Measurements from ENCODE around the gene CFAP77.

The CFAP77 gene

DNA sequence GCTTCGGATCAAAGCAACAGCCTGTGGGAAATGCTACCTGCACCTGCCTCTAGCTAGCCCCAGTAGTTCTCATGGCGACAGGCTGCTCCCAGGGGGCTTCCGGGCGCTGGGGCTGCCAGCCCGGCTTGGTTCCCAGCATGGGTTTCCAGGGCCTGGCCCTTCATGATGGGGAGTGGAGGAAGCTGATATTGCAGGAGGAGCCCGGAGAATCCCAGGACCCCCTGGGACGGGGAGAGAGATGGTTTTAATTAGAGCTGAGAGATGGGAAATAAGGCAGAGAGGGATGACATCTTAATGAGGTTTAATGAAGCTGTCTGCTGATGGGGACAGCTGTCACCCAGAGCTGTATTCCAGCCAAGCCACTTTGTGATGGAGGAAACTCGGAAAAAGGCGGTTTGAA lies 78.6 kb downstream of the CFAP77 start:
- no peak for DNase-seq (ENCODE audit: low read depth, low spot score)

DNA sequence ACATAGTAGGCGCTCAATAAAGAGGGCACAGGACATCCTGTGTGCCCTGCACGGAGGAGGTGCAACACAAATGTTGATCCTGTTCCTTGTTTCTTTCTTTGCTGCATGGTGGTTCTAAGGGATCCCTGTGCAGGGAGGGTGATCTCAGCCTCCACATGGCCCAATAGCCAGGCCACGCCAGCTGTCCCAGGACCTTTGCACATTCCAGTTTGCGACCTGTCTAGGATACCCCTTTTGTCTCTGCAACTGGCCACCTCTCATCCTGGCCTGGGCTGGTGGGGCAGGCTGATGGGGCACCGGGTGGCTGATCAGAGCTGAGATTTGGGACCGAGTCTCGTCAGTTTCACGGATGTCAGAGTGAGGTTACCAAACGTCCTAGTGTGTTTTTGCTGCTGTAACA lies 79.5 kb downstream of the CFAP77 start:
- no peak for DNase-seq (ENCODE audit: low read depth, low spot score)

GRCh38 chr9:132494857-132495256 lies 84.8 kb downstream of the CFAP77 start:
- DNase-seq (ENCODE audit: low read depth, low spot score) = no peak

DNA sequence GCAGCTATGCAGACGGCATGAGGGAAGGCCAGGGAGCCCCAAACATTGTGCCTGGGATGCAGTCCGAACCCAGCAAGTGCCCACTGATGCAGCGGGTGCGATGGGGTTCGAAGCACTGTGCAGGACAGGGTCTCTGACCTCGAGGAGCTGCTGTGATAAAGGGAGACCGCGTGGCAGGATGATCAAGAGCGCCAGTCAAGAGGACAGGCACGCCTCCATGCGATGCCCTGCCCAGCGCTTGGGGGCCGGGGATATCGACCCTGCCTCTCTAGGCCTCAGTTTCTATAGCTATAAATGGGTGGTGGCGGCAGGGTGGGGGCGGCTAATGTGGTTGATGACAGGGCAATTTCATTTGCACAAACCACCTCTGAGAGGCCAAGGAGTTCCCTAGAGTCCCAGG lies 87.7 kb downstream of the CFAP77 start:
- no peak for DNase-seq (ENCODE audit: low read depth, low spot score)

DNA sequence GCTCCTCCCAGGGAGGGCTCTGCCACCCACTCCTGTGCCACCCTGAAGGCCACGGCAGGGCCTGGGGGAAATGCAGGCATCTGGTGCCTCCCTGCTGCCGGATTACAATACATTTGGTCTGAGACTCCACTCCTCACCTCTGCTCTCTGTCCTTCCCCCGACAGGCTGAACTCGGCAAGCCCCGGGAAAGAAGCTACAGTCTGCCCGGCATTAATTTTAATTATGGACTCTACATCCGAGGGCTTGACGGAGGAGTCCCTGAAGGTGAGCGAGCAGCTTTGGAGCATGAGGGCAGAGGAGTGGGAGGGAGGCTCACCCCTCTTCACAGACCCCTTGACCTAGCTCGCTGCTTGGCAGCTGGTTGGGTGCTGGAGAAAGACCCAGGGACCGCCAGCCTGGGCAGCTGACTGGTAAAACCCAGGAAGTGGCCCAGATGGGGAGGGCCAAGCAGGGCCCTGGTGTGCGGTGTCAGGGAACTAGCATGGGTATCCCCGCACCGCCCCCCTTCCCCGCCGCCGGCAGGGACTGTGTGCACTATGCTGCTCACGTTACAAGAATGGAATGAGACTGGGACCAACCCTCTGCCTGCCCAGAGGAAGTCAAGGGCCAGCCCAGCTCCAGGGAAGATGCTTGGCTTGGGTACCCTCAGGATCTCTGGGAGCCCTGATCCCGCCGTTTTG lies 88.7 kb downstream of the CFAP77 start:
- peak; percentile 39 for DNase-seq (ENCODE audit: low read depth, low spot score)

DNA sequence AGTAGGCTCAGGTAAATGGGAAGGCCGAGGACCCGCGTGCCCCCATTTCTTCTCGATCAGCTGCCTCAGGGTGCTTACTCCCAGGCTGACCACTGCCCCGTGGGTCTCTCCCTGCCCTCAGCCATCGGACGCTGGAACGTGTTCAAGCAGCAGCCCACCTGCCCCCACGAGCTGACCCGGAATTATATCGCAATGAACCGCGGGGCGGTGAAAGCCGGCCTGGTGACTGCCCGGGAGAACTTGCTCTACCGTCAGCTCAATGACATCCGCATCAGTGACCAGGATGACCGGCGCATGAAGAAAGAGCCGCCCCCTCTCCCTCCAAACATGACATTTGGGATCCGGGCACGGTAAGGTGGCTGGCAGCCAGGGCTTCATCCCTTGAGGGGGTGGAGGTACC lies 89.2 kb downstream of the CFAP77 start:
- no peak for DNase-seq (ENCODE audit: low read depth, low spot score)

GRCh38 chr9:132500193-132500592 lies 90.2 kb downstream of the CFAP77 start:
- DNase-seq (ENCODE audit: low read depth, low spot score) = no peak

- no peak for DNase-seq (ENCODE audit: low read depth, low spot score)
Measured at GRCh38 chr9:132502480-132502879, 92.5 kb downstream of the CFAP77 start.

- no peak for DNase-seq (ENCODE audit: low read depth, low spot score)
Measured at GRCh38 chr9:132503116-132503515, 93.1 kb downstream of the CFAP77 start.

DNA sequence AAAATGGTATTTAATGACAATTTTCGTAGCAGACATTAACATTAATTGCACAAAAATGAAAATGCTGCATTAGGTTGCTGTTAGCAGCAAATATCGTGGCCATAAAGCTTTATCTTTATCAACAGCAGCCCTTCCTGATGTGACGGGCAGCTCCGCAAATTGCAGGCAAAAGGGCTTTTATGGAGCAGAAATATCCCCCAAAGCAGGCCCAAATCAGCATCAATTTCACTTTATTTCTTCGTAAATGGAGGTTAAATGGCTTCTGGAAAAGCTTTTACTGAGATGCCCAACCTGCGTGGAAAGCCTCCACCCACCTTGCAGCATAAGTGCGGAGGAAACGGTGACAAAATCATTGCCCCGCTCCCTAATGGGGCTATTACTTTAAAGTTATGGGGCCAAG lies 94.5 kb downstream of the CFAP77 start:
- no peak for DNase-seq (ENCODE audit: low read depth, low spot score)

DNA sequence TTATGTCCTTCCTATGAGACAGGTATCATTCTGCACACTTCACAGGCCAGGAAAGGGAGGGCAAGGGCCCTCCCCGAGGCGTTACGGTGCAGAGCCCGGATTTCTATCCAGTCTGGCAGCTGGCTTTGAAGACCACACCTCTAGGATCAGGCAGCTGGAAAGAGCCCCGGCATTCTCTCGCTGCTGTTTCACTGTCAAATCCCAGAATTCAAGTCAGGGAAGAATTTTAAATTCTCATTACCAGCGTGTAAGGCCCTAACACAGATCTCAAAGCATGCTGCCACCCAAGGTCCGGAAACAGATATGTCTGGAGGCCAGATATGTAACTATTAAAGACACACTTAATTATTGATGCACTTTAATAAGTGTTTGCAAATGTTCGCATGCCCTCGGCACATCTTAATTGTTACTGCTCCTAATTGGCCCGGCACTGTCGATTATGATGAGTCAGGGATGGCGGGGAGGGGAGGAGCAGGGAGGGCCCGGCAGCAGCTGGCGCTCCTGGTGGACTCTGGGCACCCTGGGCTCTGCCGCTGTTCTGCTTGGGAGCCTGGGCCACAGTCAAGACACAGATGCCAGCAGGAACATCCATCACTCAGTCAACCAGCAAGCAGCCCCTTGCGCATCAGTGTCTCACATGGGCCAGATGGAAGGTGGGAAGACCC lies 96.1 kb downstream of the CFAP77 start:
- no peak for DNase-seq (ENCODE audit: low read depth, low spot score)

DNA sequence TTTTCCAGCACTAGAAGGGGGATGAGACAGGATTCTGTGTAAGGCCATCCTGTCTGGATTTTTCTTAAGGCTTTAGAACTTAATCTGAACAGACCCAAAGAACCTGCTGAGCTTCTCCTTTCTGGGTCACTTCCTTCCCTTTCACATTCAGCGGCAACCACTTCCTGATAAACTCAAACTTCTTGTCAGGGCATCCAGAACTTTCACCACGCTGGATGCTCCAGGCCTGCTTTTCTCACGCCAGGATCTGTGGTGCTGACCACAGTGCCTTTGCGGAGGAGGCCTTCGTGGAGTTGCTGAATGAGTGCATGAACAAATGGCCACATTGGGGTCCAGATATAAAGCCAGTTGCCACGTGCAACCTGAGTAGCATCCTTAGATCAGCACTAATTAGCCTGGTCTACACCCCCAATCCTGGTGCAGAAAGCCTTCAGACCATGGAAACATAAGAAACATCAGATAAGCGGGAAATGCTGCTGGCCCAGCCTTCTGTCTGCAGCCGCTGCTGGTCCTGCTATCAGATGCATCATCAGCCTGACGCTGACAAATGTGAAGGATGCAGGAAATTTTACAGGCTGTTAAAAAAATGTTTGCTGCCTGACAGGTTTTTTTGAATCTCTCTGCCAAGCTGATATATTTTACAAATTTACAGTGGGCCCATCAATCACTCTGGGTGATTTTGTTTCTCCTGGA lies 97.1 kb downstream of the CFAP77 start:
- DNase-seq (ENCODE audit: low read depth, low spot score) = no peak

DNA sequence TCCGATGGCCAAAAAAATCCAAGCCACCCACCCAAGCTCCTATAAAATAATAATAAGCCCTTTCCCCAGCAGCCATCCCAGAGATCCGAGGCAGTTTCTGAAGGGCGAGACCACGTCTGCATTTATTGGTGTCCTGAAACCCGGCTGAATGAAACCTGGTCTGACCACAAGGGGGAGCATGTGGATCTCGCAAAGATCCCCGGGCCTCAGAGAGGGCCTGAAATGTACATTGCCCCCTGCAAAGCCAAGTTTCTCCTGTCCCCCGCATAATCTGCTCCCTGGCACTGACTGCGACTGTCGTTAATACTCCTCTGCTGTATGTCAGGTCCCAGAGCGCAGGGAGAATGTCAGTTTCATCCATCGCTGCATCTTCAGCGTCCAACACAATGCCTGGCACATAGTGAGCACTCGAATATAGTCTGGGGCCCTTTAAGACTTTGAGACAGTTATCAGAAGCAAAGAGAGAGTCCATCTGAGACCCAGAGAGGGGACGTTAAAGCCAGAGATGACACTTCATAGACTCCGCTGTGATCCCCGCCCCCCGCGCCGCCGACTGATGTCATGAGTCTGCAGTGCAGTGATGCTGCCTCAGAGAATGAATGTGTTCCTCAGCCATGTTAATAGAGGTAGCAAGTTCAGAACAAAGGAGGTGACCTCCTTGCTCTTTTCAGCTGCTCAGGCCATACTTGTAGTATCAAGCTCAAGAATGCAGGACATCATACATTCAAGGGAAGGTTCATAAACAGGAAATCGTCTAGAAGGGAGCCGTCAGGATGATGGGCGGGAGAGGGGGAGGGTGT lies 97.9 kb downstream of the CFAP77 start:
- DNase-seq (ENCODE audit: low read depth, low spot score) = peak; percentile 84

DNA sequence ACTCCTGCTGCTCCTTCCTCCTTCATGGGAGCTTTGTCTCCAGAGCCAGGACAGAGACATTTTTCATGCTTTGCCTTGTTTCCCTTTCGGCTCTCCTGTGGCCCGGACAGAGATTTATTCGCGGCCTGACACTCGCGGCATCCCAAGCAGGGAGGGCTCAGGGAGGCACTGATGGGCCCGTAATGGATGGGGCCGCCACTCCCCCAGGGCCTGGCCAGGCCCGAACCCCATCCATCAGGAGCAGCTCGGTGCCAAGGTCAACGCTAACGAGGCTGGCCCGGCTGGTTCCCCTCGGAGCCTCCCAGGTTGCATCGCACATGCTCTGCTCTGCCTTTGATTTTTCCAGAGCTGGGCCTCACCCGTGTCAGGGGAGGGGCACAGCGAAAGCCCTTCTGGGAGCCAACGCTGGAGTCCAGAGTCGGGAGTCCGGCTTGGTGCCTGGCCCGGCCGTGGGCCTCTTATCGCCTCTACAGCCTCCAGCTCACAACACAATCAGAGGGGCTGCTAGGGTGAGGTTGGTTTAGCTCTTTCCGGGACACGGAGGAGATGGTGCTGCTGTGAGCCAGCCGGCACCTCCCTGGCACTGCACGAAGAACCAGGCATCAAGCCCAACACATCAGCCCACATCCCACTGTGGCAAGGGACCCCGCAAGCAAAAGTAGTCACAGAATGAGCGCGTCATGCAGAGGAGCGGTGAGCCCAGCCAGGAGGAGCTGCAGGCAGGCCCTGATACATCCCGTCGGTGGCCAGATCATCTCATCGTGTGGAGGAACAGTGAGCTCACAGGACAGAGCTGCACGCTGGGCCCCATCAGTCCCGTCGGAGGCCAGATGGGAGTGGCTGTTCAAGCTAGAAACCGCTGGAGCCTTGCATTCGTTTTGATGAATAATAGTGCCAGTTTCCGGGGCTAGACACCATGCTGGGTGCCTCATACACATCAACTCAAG lies 100.2 kb downstream of the CFAP77 start:
- no peak for DNase-seq (ENCODE audit: low read depth, low spot score)

GRCh38 chr9:132511191-132511999 lies 101.4 kb downstream of the CFAP77 start:
- no peak for DNase-seq (ENCODE audit: low read depth, low spot score)

- DNase-seq (ENCODE audit: low read depth, low spot score) = no peak
Measured at GRCh38 chr9:132513416-132513815, 103.4 kb downstream of the CFAP77 start.

- no peak for DNase-seq (ENCODE audit: low read depth, low spot score)
Measured at GRCh38 chr9:132514011-132514744, 104.2 kb downstream of the CFAP77 start.

DNA sequence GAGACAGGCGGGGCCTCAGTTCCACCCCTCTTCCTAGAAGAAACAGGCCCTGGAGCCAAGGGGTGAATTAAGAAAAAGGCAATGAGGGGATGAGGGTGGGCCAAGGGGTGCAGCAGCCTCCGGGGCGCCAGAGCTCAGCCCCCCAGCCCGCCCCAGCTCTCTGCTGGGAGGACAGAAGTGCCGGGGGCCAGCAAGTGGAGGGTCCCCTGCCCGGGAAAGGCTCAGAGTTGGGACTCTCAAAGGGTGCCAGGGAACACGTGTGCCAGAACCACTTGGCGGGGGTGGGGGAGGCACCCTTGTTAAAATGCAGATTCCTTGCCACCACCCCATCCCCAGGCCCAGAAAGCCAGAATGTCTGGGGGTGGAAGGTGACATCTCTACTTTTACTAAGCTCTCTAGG lies 104.8 kb downstream of the CFAP77 start:
- DNase-seq (ENCODE audit: low read depth, low spot score) = no peak

- DNase-seq (ENCODE audit: low read depth, low spot score) = no peak
Measured at GRCh38 chr9:132516301-132516700, 106.3 kb downstream of the CFAP77 start.

Data from astrocyte of the hippocampus (primary cell).